C4-2B (cell line): Measurements from ENCODE around the gene LGALS9B.
"Not testable (repeated sequence)": the region's sequence is repeated elsewhere in the genome, so short reads cannot be mapped to it uniquely, and the experiment has no call there.

ENCODE experiments used
- ZFX ChIP-seq: fragments of 450-650 bp; IDR thresholded peaks from 2 replicates; pipeline ENCODE4 v1.6.1; 2017
- TF ChIP-seq, protein P1 (sequence below): fragments of 450-650 bp; conservative IDR thresholded peaks from 2 replicates; pipeline ENCODE4 v1.5.1; 2017; ENCODE audit warnings: mild to moderate bottlenecking

DNA sequence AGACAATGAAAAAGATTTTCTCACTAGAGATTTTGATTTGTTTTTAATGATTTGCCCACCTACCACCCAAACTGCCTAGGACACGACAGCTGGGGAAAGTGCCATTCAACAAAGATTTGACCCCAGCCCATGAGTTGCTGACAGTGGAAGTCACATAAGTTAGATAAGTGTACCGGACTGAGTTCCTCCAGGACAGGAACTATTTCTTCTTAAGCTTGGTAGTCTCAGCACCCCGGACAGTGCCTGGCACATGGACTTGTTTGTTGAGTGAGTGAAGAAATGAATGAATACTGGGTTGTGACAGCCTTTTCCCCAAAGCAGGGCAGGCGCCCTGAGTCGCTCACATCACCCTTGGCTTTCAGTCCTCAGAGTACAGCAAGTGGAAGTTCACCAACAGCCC is 26.7 kb downstream of the LGALS9B start:
- TF ChIP-seq, protein P1, sequence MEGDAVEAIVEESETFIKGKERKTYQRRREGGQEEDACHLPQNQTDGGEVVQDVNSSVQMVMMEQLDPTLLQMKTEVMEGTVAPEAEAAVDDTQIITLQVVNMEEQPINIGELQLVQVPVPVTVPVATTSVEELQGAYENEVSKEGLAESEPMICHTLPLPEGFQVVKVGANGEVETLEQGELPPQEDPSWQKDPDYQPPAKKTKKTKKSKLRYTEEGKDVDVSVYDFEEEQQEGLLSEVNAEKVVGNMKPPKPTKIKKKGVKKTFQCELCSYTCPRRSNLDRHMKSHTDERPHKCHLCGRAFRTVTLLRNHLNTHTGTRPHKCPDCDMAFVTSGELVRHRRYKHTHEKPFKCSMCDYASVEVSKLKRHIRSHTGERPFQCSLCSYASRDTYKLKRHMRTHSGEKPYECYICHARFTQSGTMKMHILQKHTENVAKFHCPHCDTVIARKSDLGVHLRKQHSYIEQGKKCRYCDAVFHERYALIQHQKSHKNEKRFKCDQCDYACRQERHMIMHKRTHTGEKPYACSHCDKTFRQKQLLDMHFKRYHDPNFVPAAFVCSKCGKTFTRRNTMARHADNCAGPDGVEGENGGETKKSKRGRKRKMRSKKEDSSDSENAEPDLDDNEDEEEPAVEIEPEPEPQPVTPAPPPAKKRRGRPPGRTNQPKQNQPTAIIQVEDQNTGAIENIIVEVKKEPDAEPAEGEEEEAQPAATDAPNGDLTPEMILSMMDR: not testable (repeated sequence)
- not testable (repeated sequence) for TF ChIP-seq ZFX
